T-cell (primary cell): ENCODE measurements around the gene SEPHS1. TPM values are rescaled to one million over a fixed set of nuclear protein-coding genes. Genes with fewer than 3 reads are reported as not detected.
"Not testable (repeated sequence)": the region's sequence is repeated elsewhere in the genome, so short reads cannot be mapped to it uniquely, and the experiment has no call there.

Experiments used
- ATAC-seq, 4 experiments: fragments of 200-7000 bp in 3 of 4; fragments of 150-1000 bp in 1 of 4; cut with Tn5 transposase; replicated peaks in 1 of 4; 1 replicate in 3 of 4; 2 replicates in 1 of 4; pipeline ENCODE4 v1.10.0; 2021; ENCODE audit warnings: moderate library complexity in 3 of 4, mild to moderate bottlenecking in 2 of 4, moderate number of reproducible peaks in 1 of 4
- CTCF ChIA-PET, 2 donors: fragments of 300-600 bp; sonication (Branson Sonifier 250); formaldehyde crosslinking; loops; one replicate each; lab custom pipeline; 2022; ENCODE audit warnings: antibody characterized with exemption in 2 of 2; lab: Charles Lee
- POLR2A ChIA-PET, 2 donors: fragments of 300-600 bp; sonication (Branson Sonifier 250); formaldehyde crosslinking; loops; one replicate each; lab custom pipeline; 2022; ENCODE audit warnings: antibody characterized with exemption in 2 of 2; lab: Charles Lee
- DNase-seq, 35 experiments: peaks; one replicate each; pipeline versions ENCODE4 v3.0.0 to v3.0.0-alpha.2; 2013 to 2023
- H3K27ac ChIP-seq: one replicate; pipeline ENCODE4 v1.5.1; 2013; ENCODE audit warnings: low read length
- H3K27me3 ChIP-seq, 2 experiments: replicated peaks in 1 of 2; 1 replicate in 1 of 2; 2 replicates in 1 of 2; pipeline versions ENCODE4 v1.6.1 to v1.7.0; 2013; ENCODE audit warnings: low read length in 1 of 2, mixed read lengths in 1 of 2; ENCODE audit not compliant: control insufficient read depth in 2 of 2, insufficient read depth in 2 of 2; ENCODE audit errors: extremely low read depth in 1 of 2
- H3K36me3 ChIP-seq, 2 donors: 1 replicate in 1 of 2; 2 replicates in 1 of 2; pipeline versions ENCODE4 v1.6.1 to v1.7.0; 2013; ENCODE audit warnings: low read length in 1 of 2; ENCODE audit not compliant: control insufficient read depth in 2 of 2, insufficient read depth in 1 of 2; ENCODE audit errors: extremely low read depth in 1 of 2
- H3K4me1 ChIP-seq, 2 experiments: 1 replicate in 1 of 2; 2 replicates in 1 of 2; pipeline versions ENCODE4 v1.6.1 to v1.7.0; 2013; ENCODE audit warnings: low read length in 2 of 2, mixed read lengths in 1 of 2; ENCODE audit not compliant: insufficient read depth in 2 of 2, control insufficient read depth in 1 of 2; ENCODE audit errors: extremely low read depth in 1 of 2
- H3K4me3 ChIP-seq, 2 donors: 1 replicate in 1 of 2; 2 replicates in 1 of 2; pipeline versions ENCODE4 v1.5.1 to v1.7.0; 2013; ENCODE audit warnings: mild to moderate bottlenecking in 2 of 2, low read length in 1 of 2, moderate library complexity in 1 of 2; ENCODE audit not compliant: control insufficient read depth in 1 of 2; ENCODE audit errors: extremely low read depth in 1 of 2
- H3K9me3 ChIP-seq: 2 replicates; pipeline ENCODE4 v1.7.0; 2013
- H3K27ac Mint-ChIP-seq, 2 donors: one replicate each; pipeline ENCODE4 v1.8.0; 2020 to 2021; ENCODE audit warnings: mild to moderate bottlenecking in 2 of 2, mixed read lengths in 2 of 2
- H3K27me3 Mint-ChIP-seq, 2 donors: one replicate each; pipeline ENCODE4 v1.8.0; 2021 to 2022; ENCODE audit warnings: mixed read lengths in 2 of 2
- H3K36me3 Mint-ChIP-seq: one replicate; pipeline ENCODE4 v1.8.0; 2021; ENCODE audit warnings: mixed read lengths
- H3K4me1 Mint-ChIP-seq, 3 donors: one replicate each; pipeline ENCODE4 v1.8.0; 2020 to 2022; ENCODE audit warnings: mixed read lengths in 3 of 3, mild to moderate bottlenecking in 1 of 3
- H3K4me3 Mint-ChIP-seq, 3 donors: one replicate each; pipeline ENCODE4 v1.8.0; 2020 to 2022; ENCODE audit warnings: mild to moderate bottlenecking in 3 of 3, mixed read lengths in 3 of 3, moderate library complexity in 3 of 3
- H3K9me3 Mint-ChIP-seq, 3 donors: one replicate each; pipeline ENCODE4 v1.8.0; 2020 to 2022; ENCODE audit warnings: mixed read lengths in 3 of 3
- WGBS: methylation state at CpG from one replicate; pipeline ENCODE4 v1.1.5; 2013; ENCODE audit warnings: missing lambda C conversion rate; ENCODE audit not compliant: insufficient coverage; 5-methylcytosine and 5-hydroxymethylcytosine counted together
- total RNA-seq, 35 experiments: library from RNA in 6 of 35; stranded (reverse) in 6 of 35; fragments of 120-200 nt in 1 of 35; gene quantifications; one replicate each; pipeline versions ENCODE4 v1.2.1 to v1.2.4 and lab custom pipeline; 2013 to 2026

The SEPHS1 gene
- total RNA-seq, 5 donors from 2014 or later (not counting 1 experiment from before 2014, with no cell fraction given), result 24.0 to 34.6 (median 29.2) TPM

DNA sequence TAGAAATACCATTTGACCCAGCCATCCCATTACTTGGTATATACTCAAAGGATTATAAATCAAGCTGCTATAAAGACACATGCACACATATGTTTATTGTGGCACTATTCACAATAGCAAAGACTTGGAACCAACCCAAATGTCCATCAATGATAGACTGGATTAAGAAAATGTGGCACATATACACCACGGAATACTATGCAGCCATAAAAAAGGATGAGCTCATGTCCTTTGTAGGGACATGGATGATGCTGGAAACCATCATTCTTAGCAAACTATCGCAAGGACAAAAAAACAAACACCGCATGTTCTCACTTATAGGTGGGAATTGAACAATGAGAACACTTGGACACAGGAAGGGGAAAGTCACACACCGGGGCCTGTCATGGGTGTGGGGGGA is 31.0 kb upstream of the SEPHS1 start:
- H3K36me3 ChIP-seq, DNase-seq, H3K36me3 Mint-ChIP-seq, POLR2A ChIA-PET, H3K4me3 Mint-ChIP-seq, H3K9me3 Mint-ChIP-seq, H3K9me3 ChIP-seq, H3K27ac ChIP-seq, CTCF ChIA-PET, H3K4me3 ChIP-seq, ATAC-seq, H3K27ac Mint-ChIP-seq: not testable (repeated sequence)
- peaks cover 11% of the 10 kb centered on the region in 3 donors for H3K4me1 Mint-ChIP-seq
- peaks cover 40 to 42% of the 10 kb centered on the region in 2 donors for H3K27me3 Mint-ChIP-seq
- Histone ChIP-seq H3K4me1 (peaks cover 0 to 11% of the 10 kb centered on the region in 2 experiments), H3K27me3 (peaks cover 4 to 37% of the 10 kb centered on the region in 2 experiments)
- WGBS, result no CpG with 5 or more reads among the region's 4 CpGs

- H3K9me3 Mint-ChIP-seq, result no peaks in the 10 kb centered on the region
- POLR2A ChIA-PET, result no interaction called here
- Histone ChIP-seq H3K4me3 (no peak overlapping the region), H3K4me1 (peaks cover under 1 to 2% of the 10 kb centered on the region in 2 experiments), H3K9me3 (no peaks in the 10 kb centered on the region), H3K36me3 (no peaks in the 10 kb centered on the region), H3K27ac (no peak overlapping the region), H3K27me3 (peaks cover 2 to 19% of the 10 kb centered on the region in 2 experiments)
- H3K4me3 Mint-ChIP-seq, result no peak overlapping the region
- CTCF ChIA-PET, result interaction anchor here in 1 of 2 donors (0.7 to 1.0 kb wide), 2 partner anchors 64 to 127 kb away, joined by 4 read pairs; no protein-coding TSS in a partner anchor
- DNase-seq (no peak), ATAC-seq (no peak)
- H3K27me3 Mint-ChIP-seq, result peaks cover 23 to 25% of the 10 kb centered on the region in 2 donors
- H3K36me3 Mint-ChIP-seq, result no peaks in the 10 kb centered on the region
- H3K27ac Mint-ChIP-seq, result no peak overlapping the region
- H3K4me1 Mint-ChIP-seq, result peaks cover 0 to 2% (median 0%) of the 10 kb centered on the region in 3 donors
- 81% methylated on average over 4 of the region's 6 CpGs for WGBS
These were observed 28.7 kb upstream of the SEPHS1 start for GRCh38 chr10:13376746-13377145.

DNA sequence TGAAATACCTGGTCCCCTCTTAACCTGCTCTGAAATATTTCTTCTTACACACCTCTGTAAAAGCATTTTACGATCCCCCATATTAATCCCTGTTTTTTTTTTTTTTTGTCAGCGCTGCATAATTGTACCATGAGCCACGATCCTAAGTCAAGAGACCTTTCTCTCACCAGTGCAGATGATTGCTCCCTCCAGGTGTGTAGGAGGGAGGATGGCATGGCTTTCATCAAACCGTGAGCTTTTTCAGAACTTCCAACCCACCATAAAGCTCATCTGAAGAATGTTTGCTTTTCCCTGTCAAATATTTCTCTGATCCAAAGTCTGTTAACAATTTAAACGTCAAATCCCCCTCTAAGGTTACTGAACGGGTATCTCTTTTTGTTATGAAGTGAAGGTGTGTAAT is 28.2 kb upstream of the SEPHS1 start:
- DNase-seq, result no peak
- ChIA-PET POLR2A (no interaction called here), CTCF (interaction anchor here (0.6 to 1.0 kb wide), 4 partner anchors 64 to 401 kb away, joined by 3 to 5 read pairs (median 4); no protein-coding TSS in a partner anchor)
- Mint-ChIP-seq H3K36me3 (no peaks in the 10 kb centered on the region), H3K27ac (no peak overlapping the region), H3K4me3 (no peak overlapping the region), H3K27me3 (peaks cover 20 to 21% of the 10 kb centered on the region in 2 donors), H3K9me3 (no peaks in the 10 kb centered on the region), H3K4me1 (peaks cover 0 to 2% (median 0%) of the 10 kb centered on the region in 3 donors)
- H3K27me3 ChIP-seq, result peaks cover 0 to 17% of the 10 kb centered on the region in 2 experiments
- peaks cover 2% of the 10 kb centered on the region in 2 experiments for H3K4me1 ChIP-seq
- H3K36me3 ChIP-seq, result no peaks in the 10 kb centered on the region
- no CpG with 5 or more reads among the region's 6 CpGs for WGBS
- no peak for ATAC-seq
- no peak overlapping the region for H3K27ac ChIP-seq
- H3K9me3 ChIP-seq, result no peaks in the 10 kb centered on the region
- H3K4me3 ChIP-seq, result no peak overlapping the region

DNA sequence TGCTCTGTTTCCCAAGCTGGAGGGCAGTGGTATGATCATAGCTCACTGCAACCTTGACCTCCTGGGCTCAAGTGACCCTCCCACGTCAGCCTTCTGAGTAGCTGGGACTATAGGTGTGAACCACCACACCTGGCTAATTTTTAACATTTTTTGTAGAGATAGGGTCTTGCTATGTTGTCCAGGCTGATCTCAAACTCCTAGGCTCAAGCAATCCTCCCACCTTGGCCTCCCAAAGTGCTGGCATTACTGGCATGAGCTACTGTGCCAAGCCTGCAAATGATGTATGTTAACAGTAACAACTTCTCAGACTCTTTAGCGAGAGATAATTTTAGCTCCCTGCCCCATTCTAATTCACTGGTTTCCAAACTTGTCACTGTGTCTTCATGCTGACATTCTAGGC is 27.7 kb upstream of the SEPHS1 start:
- Mint-ChIP-seq H3K36me3 (no peaks in the 10 kb centered on the region), H3K9me3 (no peaks in the 10 kb centered on the region), H3K27me3 (peaks cover 17 to 19% of the 10 kb centered on the region in 2 donors), H3K4me1 (peaks cover 0 to 2% (median 0%) of the 10 kb centered on the region in 3 donors), H3K27ac (no peak overlapping the region), H3K4me3 (no peak overlapping the region)
- 67% methylated on average over 1 of the region's 2 CpGs for WGBS
- H3K36me3 ChIP-seq, result no peaks in the 10 kb centered on the region
- ATAC-seq (no peak), DNase-seq (no peak)
- no peak overlapping the region for H3K27ac ChIP-seq
- ChIA-PET POLR2A (no interaction called here), CTCF (interaction anchor here (0.6 to 1.0 kb wide), 5 partner anchors 26 to 807 kb away, joined by 3 to 5 read pairs (median 4); no protein-coding TSS in a partner anchor)
- peaks cover 2% of the 10 kb centered on the region in 2 experiments for H3K4me1 ChIP-seq
- no peak overlapping the region for H3K4me3 ChIP-seq
- no peaks in the 10 kb centered on the region for H3K9me3 ChIP-seq
- peaks cover 0 to 12% of the 10 kb centered on the region in 2 experiments for H3K27me3 ChIP-seq

DNA sequence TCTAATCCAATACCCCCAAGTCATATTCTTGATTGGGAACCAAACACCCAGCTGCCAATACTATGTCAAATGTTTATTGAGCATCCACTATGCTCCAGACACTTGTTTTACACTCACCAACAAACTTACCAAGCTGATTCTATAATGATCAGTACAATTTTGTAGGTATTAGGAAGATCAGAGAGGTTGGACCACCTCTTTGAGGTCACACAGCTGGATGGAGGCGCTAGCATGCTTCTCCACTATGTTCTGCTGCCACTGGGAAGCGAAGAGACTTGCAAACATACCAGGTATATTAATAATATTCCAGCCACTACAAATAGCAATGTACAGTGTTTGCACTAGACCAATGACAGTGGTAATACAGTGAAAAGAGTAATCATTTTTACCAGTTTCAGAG is 25.6 kb upstream of the SEPHS1 start:
- Mint-ChIP-seq H3K4me3 (no peak overlapping the region), H3K4me1 (peaks cover 0 to 2% (median 0%) of the 10 kb centered on the region in 3 donors), H3K27me3 (peaks cover 4% of the 10 kb centered on the region in 2 donors), H3K36me3 (no peaks in the 10 kb centered on the region), H3K27ac (no peak overlapping the region), H3K9me3 (no peaks in the 10 kb centered on the region)
- POLR2A ChIA-PET, result no interaction called here
- ATAC-seq (no peak), DNase-seq (no peak)
- Histone ChIP-seq H3K4me1 (peaks cover 2% of the 10 kb centered on the region in 2 experiments), H3K9me3 (no peaks in the 10 kb centered on the region), H3K27me3 (peaks cover 0 to 5% of the 10 kb centered on the region in 2 experiments), H3K4me3 (no peak overlapping the region), H3K36me3 (no peaks in the 10 kb centered on the region), H3K27ac (no peak overlapping the region)
- no CpG with 5 or more reads among the region's 2 CpGs for WGBS
- CTCF ChIA-PET, result interaction anchor here in 1 of 2 donors (0.6 to 3.7 kb wide), 3 partner anchors 24 to 72 kb away, joined by 3 to 23 read pairs (median 5); no protein-coding TSS in a partner anchor

DNA sequence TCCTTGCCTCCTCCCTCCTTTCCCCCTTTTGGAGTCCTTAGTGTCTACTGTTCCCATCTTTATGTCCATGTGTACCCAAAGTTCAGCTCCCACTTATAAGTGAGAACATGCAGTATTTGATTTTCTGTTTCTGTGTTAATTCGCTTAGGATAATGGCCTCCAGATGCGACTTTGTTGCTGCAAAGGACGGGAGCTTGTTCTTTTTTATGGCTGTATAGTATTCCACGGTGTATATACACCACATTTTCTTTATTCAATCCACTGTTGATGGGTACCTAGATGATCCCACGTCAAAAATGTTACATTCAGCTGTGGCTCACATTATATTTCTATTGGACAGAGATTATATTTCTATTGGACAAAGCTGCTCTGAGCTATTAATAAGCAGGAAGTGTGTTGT is 24.4 kb upstream of the SEPHS1 start:
- peaks cover 0 to 1% of the 10 kb centered on the region in 2 experiments for H3K27me3 ChIP-seq
- H3K4me3 ChIP-seq, result no peak overlapping the region
- no peak overlapping the region for H3K4me3 Mint-ChIP-seq
- H3K36me3 Mint-ChIP-seq, result no peaks in the 10 kb centered on the region
- no peak for DNase-seq
- no peaks in the 10 kb centered on the region for H3K27me3 Mint-ChIP-seq
- no peak overlapping the region for H3K27ac Mint-ChIP-seq
- WGBS, result no CpG with 5 or more reads among the region's 5 CpGs
- no peak for ATAC-seq
- ChIA-PET POLR2A (no interaction called here), CTCF (interaction anchor here (0.6 to 3.7 kb wide), 16 partner anchors 9 to 414 kb away, joined by 3 to 26 read pairs (median 4); partner anchors contain the start of gene PRPF18 (in 1 of the 2))
- H3K27ac ChIP-seq, result no peak overlapping the region
- no peaks in the 10 kb centered on the region for H3K9me3 Mint-ChIP-seq
- no peaks in the 10 kb centered on the region for H3K36me3 ChIP-seq
- no peaks in the 10 kb centered on the region for H3K9me3 ChIP-seq
- peaks cover 2% of the 10 kb centered on the region in 2 experiments for H3K4me1 ChIP-seq
- peaks cover 0 to 2% (median 0%) of the 10 kb centered on the region in 3 donors for H3K4me1 Mint-ChIP-seq
